Transverse colon (tissue), 4 donors: ENCODE measurements around the gene CCDC33. TPM values are rescaled to one million over a fixed set of nuclear protein-coding genes. Genes with fewer than 3 reads are reported as not detected.

Source experiments
- DNase-seq: peaks from one replicate; pipeline ENCODE4 v3.0.0-alpha.2; 2019
- H3K27ac ChIP-seq, 4 donors: fragments of 200-600 bp; sonication (generic); 2 replicates each; pipeline ENCODE4 v1.5.1; 2016 to 2018; ENCODE audit warnings: inconsistent platforms in 4 of 4
- H3K27me3 ChIP-seq: fragments of 200-600 bp; sonication (generic); 2 replicates; pipeline ENCODE4 v1.5.1; 2017; ENCODE audit warnings: inconsistent platforms
- H3K36me3 ChIP-seq, 4 donors: fragments of 200-600 bp; sonication (generic); 2 replicates each; pipeline ENCODE4 v1.5.1; 2017 to 2019; ENCODE audit warnings: inconsistent platforms in 4 of 4
- H3K4me1 ChIP-seq, 4 donors: fragments of 200-600 bp; sonication (generic); 2 replicates each; pipeline ENCODE4 v1.5.1; 2017 to 2020; ENCODE audit warnings: inconsistent platforms in 4 of 4
- H3K4me3 ChIP-seq, 4 donors: fragments of 200-600 bp; sonication (generic); 1 replicate in 1 of 4; 2 replicates in 3 of 4; pipeline versions ENCODE4 v1.5.1 to v1.6.1; 2017 to 2019; ENCODE audit warnings: inconsistent platforms in 4 of 4
- H3K9me3 ChIP-seq, 2 donors: fragments of 200-600 bp; sonication (generic); 2 replicates each; pipeline ENCODE4 v1.5.1; 2017 to 2019; ENCODE audit warnings: inconsistent platforms in 2 of 2
- CTCF ChIP-seq, 5 experiments: fragments of 200-600 bp in 3 of 5; fragments of 450-650 bp in 2 of 5; sonication (generic) in 3 of 5; IDR thresholded peaks; 1 replicate in 2 of 5; 2 replicates in 3 of 5; pipeline ENCODE4 v1.5.1; 2016 to 2017; ENCODE audit warnings: antibody characterized with exemption in 5 of 5, inconsistent platforms in 3 of 5, mild to moderate bottlenecking in 2 of 5, moderate library complexity in 1 of 5
- EP300 ChIP-seq: sonication (generic); formaldehyde crosslinking; IDR thresholded peaks from one replicate; pipeline ENCODE4 v1.6.1; 2017; ENCODE audit warnings: antibody characterized with exemption, low read depth
- POLR2A ChIP-seq: fragments of 450-650 bp; IDR thresholded peaks from one replicate; pipeline ENCODE4 v1.6.1; 2016; ENCODE audit warnings: antibody characterized with exemption, mild to moderate bottlenecking, moderate library complexity
- POLR2AphosphoS5 ChIP-seq, 3 donors: sonication (generic); formaldehyde crosslinking; IDR thresholded peaks; one replicate each; pipeline ENCODE4 v1.6.1; 2016; ENCODE audit warnings: antibody characterized with exemption in 3 of 3
- WGBS, 2 donors: methylation state at CpG; one replicate each; pipeline ENCODE4 v1.1.5; 2018; ENCODE audit warnings: low coverage in 1 of 2; 5-methylcytosine and 5-hydroxymethylcytosine counted together
- in situ Hi-C, 4 donors: fragments of 200-750 bp; cut with MboI; loops; one replicate each; pipeline versions ENCODE4 v1.15.0 to v1.15.1; 2017; ENCODE audit warnings: low sequenced_read_pairs in 3 of 4, low pct_ligation_motif_present in 1 of 4, low pct_unique_long_range_greater_than_20kb in 1 of 4
- intact Hi-C: fragments of 100-400 bp; cut with DNase I; formaldehyde crosslinking; loops from one replicate; pipeline ENCODE4 v1.15.1; 2023; ENCODE audit warnings: low total_unique reads
- total RNA-seq, 4 donors: library from RNA; depleted of rRNA; stranded (reverse); fragments of >200 nt; gene quantifications; one replicate each; pipeline ENCODE4 v1.1.0, GENCODE V29; 2016

The CCDC33 gene
- total RNA-seq, 4 donors from 2014 or later: 0.16 TPM; not detected in 3

GRCh38 chr15:74214324-74215021 is 21.7 kb upstream of the CCDC33 start:
- no peaks in the 10 kb centered on the region for H3K36me3 ChIP-seq
- H3K27me3 ChIP-seq: no peaks in the 10 kb centered on the region
- WGBS, 2 donors: 81 to 87% methylated on average over 3 to 6 of the region's 6 CpGs
- intact Hi-C loops: no loop called here
- no peak overlapping the region for H3K4me3 ChIP-seq
- no peak for TF ChIP-seq EP300
- no peak for TF ChIP-seq POLR2A
- TF ChIP-seq CTCF (IDR thresholded peaks at IDR 0.05): no peak
- TF ChIP-seq POLR2AphosphoS5 (IDR thresholded peaks at IDR 0.05): no peak
- DNase-seq: no peak
- no peaks in the 10 kb centered on the region for H3K4me1 ChIP-seq
- no peaks in the 10 kb centered on the region for H3K9me3 ChIP-seq
- in situ Hi-C loops: no loop called here
- H3K27ac ChIP-seq: no peak overlapping the region

DNA sequence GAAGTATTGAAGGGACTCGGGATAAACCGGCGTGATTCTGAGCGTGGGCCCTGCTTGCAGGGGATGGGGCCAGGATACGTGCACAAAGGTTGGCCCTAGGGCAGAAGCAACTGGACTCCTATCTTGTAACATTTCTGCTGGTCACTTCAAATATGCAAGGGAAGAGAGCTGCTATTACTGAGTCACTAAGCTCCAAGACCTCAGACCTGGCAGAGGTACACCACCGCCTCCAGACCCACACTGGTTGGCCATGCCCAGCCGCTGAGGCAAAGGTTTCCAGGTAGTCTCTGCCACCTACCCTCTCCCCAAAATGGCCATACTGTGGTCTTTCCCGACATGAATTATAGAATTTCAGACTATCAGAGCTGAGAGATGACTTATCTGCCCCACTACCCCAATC is 20.2 kb upstream of the CCDC33 start:
- in situ Hi-C loops: no loop called here
- H3K27ac ChIP-seq: no peak overlapping the region
- DNase-seq: no peak
- WGBS, 2 donors: 90% methylated on average over 8 of the region's 8 CpGs; no CpG with 5 or more reads in 1 of the 2 donors
- TF ChIP-seq EP300 (no peak), POLR2A (no peak), CTCF (IDR thresholded peaks at IDR 0.05) (no peak), POLR2AphosphoS5 (IDR thresholded peaks at IDR 0.05) (no peak)
- H3K27me3 ChIP-seq: no peaks in the 10 kb centered on the region
- no peaks in the 10 kb centered on the region for H3K4me1 ChIP-seq
- intact Hi-C loops: no loop called here
- H3K4me3 ChIP-seq: no peak overlapping the region
- no peaks in the 10 kb centered on the region for H3K9me3 ChIP-seq
- H3K36me3 ChIP-seq: no peaks in the 10 kb centered on the region

- 68% methylated on average over 3 of the region's 3 CpGs; no CpG with 5 or more reads in 1 of the 2 donors for WGBS, 2 donors
Measured at GRCh38 chr15:74216949-74217348, 19.2 kb upstream of the CCDC33 start.

More at GRCh38 chr15:74216949-74217348, 19.2 kb upstream of the CCDC33 start:
- Histone ChIP-seq H3K4me1 (no peaks in the 10 kb centered on the region), H3K27ac (no peak overlapping the region), H3K27me3 (no peaks in the 10 kb centered on the region), H3K4me3 (no peak overlapping the region), H3K9me3 (no peaks in the 10 kb centered on the region), H3K36me3 (no peaks in the 10 kb centered on the region)
- TF ChIP-seq CTCF (IDR thresholded peaks at IDR 0.05) (no peak), POLR2A (no peak)
- intact Hi-C loops: no loop called here
- in situ Hi-C loops: no loop called here
- no peak for DNase-seq
